Activated CD8-positive, alpha-beta memory T cell treated with anti-CD3 and anti-CD28 coated beads for 1 hour (primary cell): ENCODE results near the gene CXCR5.
A peak's percentile ranks its signal among the peaks of the same experiment; 100 is the strongest.

Source experiments
- DNase-seq, 2 donors: peaks; one replicate each; pipeline ENCODE4 v3.0.0-alpha.2; 2020; ENCODE audit warnings: low read depth in 1 of 2; ENCODE audit errors: extremely low read depth in 1 of 2

CXCR5 gene

DNA sequence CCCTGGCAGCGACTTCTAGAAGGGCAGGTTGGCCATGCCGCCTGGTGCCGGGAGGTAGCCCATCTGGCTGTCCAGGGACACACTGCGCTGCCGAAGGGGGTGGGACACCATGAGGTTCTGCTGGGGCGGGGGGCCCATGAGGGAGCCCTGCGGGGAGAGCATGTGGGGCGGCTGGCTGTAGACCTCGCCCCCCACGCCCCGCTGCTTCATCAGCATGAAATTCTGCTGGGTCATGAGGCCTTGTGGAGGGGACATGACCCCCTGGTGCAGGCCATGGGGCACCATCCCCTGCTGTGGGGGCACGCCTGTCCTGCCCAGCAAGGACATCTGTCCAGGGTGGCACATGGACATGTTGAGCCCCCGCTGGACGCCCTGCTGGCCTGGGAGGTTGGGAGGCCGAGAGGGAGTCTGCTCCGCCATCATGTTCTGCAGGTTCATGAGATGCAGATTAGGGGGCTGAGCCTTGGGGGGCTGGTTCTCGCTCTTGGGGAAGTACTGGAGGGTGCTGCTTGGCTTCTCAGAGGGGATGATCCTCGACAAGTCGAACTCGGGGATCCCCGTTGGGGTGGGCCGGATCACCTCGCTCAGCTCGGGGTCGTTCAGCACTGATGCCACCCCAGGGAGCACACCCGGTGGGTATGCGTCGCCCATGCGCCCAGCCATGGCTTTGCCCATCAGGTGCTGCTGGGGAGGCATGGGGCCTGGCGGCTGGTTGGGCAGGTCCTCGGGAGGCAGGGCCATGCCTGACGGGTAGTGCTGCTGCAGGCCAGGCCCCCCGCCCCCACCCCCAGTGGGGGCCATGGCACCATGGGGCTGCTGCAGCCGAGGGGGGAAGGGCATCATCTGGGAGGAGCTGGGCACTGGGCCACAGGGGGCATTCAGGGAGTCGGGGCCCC lies 15.0 kb downstream of the CXCR5 start:
- no peak for DNase-seq

DNA sequence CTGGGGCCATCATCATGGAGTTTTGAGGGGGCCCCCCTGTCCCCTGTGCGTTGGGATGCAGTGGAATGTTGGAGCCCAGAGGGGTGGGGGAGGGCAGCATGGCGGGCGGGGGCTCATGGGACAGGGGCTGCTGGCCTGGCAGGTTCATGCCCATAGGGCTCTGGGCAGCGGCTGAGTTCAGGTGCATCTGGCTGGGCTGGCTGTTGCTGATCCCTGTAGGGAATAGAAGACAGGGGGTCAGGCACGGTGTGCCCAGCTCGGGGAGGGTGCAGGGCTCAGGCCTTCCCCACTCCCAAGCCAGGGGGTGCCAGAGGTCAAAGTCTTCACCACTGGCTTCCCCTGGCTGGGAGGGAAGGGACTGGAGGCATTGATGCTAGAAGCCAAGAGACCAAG lies 15.6 kb downstream of the CXCR5 start:
- no peak for DNase-seq

DNA sequence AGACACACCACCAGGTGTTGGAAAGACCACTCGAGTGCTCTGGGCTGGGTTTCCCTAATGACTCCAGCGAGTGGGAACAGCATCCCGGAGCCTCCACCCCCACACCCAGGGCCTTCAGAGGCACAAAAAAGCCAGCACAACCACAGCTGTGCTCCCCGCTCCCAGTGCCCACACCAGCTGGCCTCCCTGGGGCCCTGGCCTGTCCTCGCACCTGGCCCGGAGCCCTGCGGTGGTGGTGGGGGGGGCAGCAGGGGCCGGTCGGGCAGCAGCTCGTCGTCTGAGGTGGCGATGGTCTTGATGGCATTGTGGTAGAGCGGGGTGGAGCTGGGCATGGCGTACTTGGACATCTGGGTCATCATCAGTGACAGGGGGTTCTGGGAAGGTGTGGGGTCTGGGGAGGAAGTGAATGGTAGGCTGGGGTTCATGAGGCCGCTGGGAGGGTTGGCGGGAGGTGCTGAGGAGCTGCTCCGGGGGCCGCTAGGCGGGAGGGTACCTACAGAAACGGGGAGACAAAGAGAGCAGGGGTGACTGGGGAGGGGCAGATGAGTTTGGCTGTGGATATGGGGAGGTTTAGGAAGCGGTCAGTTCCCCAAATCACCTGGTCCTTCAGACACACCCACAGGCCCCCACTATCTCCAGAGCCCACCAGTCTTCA lies 16.1 kb downstream of the CXCR5 start:
- no peak for DNase-seq

DNA sequence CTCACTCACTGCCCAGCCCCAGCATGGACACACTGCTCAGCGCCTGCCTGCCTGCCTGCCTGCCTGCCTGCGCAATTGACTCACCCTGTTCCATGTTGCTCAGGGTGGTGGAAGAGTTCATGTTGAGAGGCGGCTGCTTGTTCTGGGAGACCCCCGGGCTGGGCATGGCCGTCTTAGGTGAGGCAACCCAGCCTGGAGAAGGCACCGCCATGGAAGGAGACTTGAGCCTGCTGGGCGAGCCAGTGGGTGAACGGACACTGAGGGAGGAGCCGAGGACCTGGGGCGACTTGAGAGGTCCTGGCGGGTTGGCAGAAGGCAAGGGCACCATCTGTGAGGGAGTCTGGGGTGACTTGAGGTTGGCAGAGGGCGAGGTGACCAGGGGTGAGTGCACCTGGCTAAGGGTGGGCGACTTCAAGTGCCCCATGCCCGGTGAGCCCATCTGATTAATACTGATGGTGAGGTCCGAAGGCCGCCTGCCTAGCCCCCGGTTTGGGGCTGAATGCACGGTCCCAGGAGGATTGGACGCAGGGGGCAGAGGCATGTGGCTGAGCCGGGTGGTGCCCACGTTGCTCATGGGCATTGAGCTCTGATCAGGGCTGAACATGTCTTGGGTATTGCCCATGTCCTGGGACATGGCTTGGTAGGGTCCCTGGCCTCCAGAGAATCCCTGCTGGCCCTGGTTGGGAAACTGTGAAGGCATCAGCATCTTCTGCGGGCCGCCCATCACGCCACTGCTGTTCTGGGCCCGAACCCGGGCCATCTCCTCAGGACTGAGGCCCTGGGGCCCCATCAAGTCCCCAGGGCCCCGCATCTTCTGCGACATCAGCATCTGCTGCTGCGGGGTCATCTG lies 17.1 kb downstream of the CXCR5 start:
- no peak for DNase-seq

DNA sequence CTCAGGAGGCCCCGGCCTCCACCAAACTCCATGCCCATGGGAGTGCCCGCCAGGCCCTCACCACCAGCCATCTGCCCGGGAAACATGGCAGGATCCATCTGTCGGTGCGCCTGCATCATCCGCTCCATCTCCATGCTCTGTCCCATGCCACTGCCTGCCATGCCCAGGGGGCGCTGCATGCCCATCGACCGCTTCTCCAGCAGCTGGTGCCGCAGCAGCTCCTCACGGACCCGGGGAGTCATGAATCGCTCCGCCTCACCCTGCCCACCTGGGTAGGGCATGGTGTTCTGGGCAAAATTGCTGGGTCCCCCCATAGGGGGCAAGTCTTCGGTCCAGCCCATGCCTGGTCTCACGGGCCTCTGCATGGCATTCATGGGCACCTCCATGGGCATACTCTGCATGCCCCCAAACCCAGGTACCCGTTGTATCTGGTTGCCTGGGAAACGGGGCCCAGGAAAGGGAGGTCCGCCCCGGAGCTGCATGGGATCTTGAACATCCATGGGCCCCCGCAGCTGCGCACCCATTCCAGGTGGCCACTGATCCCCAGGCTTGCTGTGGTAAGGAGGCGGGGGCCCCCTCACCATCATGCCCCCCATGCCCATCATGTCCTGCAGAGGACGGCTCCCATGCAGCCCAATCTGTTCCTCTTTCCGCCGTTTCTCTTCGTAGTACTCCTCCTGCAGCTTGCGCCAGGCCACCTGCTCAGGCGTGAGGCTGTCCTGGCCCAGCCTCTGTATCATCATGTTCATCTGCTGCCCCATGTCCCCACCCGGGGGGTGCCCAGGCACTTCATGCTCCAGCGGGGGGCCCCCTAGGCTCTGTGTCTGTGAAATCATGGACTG lies 18.0 kb downstream of the CXCR5 start:
- no peak for DNase-seq

DNA sequence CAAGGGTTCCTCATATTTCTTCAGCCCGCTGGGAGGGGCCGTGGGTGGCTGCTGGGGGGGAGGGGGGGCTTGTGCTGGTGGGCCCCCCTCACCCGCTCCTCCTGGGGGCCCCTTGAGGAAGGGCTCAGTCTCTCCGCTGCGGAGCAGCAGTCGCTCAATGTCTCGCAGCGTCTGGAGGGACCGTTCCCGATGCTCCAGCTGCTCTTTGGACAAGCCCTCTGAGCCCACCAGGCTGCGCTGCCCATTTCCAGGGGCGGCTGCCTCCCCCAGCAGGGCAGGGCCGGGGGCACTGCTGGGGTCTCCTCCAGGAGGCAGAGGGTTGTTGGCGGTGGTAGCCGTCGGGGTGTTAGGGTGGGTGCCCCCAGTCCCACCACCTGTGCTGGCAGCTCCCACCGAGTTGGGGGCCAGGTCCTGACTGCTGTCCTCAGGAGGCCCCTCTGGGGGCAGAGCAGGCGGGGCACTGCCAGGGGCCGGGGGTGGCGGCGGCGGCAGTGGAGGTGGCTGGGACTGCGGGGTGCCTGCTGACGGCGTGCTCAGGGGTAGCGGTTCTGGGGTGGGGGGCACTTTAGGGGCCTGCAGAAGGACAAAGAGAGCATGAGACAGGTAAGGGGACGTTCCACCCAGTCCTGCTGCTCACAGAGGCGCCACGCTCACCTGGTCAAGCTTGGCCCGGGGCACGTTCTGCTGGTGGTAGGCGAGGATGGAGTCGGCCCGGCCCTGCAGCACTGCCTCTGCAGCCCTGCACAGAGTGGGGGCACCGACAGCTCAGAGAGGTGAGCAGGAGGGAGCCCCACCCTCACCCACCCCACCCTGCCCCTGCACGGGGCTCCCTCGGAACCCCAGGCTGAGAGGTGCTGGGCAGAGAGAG lies 18.9 kb downstream of the CXCR5 start:
- DNase-seq, result no peak

DNA sequence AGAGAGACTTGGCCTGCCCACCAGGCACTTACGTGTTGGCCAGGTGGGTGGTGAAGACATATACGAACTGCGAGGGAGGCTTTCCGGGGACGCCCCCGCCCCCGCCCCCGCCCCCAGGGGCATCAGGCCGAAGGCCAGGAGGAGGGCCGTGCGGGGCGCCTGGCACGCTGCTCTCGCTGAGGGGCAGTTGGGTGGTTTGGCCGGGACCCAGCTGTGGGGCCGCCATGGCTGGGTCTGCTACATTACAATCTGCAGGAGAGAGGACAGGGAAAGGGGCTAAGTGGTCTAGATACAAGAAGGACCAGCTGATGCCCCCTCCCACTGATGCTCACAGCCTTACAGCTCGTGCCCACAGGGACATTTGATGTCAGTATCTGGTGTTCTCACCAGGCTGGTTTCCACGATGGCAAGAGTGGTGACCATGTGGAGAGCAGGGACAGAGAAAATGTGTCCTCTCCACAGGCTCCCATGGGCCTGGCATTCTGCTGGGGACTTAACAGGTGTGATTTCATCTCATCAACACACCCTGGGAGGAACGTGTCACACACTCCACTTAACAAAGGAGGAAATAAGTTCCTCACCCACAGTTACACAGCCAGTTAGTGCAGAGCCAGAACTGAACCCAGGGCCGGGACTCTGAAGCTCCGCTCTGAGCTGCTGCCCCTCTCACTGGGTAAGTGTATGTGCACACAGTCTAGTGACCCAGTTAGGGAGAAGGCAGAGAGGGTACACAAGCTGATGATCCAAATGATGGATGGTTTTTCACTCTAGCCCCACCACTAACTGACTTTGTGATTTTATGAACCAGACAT lies 19.7 kb downstream of the CXCR5 start:
- no peak for DNase-seq

DNA sequence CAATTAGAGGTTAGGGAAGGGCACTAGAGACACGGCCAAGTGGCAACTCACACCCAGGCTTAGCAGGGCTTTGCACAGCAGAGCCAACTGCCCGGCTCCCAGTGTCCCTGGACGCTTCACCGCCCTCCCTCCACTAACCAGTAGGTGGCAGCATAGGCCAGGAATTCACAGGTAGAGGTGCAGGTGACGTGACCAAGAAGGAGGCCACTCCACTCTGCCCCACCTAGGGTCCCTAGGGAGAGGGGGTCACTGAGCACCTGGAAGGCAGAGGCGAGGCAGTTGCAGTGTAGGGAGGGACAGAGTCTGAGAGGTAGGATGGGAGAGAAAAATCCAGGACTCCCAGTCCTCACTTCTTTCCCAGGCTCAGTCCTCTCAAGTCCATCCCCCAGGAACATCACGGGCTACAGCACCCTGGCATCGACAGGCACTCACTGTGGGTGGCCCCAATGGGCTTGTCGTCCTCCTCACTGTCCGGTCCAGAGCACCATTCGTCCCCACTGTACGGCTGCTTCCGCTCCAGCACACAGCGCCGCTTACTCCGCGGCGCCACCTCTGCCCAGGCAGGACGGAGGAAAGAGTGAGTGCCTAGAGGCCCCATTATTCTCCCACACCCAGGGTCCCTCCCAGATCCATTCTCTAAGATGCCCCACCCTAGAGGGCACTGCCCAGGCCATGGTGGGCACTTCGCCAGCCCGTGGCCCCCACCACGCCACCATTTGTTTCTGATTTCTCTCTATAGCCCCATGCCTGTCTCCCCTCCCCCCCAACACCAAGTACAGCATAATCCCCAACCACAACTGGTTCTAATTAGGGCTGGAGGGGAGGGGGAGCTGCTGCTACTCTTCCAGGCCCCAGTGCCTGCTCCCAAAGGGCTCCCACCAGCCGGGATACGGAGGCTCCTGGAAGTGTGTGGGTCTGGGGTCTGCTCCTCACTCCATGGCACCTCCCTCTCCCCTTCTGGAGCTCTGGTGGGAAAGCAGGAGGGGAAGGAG lies 23.7 kb downstream of the CXCR5 start:
- DNase-seq, result peak; percentile 61 to 73

DNA sequence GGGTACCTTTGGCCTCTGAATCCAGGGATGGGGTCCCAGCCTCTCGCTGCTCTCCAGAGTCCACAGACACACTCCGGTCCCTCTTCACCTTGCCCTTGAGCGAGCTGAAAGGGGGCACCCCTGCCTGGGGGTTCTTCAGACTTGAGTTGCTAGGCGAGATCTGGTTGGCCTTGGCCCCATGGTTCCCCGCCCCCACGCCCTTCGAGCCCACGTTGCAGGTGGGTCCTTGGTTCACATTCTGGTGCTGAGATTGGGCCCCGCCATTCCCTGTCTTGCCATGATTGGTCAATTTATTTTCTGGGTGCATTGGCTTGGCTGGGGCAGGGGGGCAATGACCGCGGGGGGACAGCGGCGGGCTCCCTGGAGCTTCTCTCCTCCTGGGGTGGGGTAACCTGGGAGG lies 24.6 kb downstream of the CXCR5 start:
- DNase-seq, result no peak

DNA sequence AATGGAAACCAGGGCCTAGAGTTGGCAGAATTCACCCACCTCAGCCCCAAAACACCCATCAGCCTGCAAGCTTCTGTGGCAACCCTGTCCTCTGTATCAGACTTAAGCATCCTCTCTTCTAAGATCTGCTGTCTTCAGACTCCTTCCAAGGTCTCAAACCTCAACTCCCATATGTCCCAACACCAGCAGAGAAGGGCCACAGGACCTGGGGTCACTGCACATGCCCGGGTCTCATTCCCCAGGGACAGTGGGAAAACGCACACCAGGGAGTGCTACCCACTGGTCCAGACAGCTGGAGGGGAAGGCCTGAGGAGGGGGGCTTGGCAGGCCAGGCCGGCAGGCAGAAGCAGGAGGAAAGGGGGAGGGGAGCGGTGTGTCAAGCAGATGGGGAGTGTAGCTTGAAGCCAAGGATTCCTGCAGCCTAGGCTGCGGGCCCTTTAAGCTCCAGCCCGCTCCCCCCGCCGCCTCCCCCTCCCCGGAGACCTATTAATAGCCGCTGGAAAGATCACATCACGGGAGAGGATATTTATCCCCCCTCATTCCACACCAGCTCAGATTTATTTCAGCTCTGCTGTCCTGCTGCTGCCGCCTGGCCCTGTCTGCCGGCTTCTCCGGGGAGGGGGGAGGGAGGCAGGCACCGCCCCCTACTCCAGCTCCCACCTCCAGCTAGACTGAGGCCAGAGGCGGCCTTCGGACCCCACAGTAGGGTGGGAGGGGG lies 25.4 kb downstream of the CXCR5 start:
- DNase-seq, result no peak

DNA sequence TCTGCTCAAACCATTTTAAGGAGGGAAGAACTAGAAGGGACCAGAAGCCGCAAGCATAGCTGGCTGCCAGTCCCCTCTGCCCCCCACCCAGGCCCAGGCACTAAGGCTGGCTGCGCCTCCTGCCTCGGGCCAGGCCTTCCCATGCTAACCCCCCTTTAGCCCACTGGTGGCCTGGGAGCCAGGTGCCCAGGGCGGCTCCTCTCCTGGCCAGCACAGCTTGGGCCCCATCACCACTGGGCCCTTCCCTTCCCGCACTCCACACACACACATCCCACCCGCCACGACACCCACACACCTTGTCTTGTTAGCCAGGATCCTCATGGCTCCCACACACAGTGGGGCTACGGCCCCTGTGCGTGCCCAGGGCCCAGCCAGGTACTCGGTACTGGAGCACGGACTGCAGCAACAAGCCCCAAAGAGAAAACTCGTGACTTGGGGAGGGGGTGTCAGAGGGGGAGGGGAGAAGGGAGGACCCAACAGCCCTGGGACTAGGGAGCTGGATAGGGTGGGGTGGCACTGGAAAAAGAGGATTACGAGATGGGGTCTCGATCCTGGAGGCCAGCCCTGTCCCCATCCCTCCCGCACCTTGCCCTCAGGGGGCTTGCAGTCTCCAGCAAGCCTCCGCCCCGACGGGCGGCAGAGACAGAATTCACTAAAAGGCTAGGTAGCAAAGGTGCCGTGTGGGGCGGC lies 26.1 kb downstream of the CXCR5 start:
- no peak for DNase-seq

DNA sequence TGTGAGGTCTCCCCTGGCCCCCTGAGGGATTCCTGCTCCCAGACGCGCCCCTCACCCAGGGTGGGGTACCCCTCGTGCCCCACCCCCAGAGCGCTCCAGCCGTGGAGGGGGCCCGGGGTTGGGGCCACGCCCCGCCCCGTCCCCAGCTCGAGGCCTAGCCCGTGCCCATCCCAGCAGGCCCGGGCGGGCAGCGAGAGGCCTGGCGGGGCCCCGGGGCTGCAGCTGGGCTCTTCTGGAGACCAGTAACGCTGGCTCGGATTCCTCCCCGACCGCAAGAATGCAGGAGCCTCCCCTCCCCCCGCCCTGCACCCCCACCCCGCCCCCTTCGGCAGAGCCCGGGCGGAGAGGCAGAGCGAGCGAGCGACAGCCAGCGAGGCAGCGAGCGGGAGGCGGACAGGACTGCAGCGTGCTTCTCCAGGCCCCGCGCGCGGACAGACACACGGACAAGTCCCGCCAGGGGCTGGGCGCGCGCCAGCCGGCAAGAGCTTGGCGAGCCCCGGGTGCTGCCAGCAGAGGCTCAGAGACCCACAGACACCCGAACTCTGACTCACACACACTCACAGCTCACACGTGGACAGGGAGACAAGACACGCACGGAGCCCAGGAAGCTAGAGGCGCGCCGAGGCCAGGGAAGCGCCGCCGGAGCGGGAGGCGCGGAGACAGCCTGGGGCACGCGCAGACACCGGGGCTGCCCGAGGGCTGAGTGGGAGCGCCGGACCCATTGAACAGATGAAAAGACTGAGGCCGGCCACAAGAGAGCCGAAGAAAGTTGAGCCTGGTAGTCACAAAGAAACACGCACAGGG lies 26.8 kb downstream of the CXCR5 start:
- DNase-seq, result no peak

DNA sequence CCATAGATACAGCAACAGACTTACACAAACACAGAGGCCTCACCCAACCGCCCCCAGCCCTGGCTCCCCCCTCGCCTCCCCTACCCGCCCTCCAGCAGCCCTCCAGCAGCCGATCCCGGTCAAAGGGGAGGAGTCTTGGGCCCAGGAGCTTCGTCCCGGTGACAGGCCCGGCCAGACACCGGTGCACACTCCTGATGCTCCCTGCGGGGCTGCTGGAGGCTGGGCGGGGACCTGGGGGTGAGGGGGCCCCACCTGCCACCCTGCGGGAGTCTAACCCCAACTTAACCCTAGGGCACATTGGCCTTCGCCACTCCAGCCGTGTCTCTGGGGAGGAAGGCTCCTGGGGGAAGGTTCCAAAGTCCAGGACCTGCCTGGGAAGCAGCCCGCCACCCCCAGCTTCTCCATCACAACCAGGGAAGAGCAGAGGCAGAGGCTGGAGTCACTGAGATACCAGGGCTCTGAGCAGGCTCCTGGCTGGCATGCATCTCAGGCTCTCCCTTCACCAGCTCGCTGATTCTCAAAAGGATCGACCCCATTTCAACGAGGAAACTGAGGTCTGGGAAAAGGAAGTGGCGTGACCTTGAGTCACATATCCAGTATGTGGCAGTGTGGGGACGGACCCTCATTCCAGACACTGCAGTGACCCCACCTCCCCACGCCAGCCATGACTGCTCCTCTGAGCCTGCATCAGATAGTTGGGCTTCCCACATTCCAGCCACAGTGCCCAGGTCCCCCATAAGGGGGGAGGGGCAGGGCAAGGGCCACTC lies 27.6 kb downstream of the CXCR5 start:
- DNase-seq, result no peak

DNA sequence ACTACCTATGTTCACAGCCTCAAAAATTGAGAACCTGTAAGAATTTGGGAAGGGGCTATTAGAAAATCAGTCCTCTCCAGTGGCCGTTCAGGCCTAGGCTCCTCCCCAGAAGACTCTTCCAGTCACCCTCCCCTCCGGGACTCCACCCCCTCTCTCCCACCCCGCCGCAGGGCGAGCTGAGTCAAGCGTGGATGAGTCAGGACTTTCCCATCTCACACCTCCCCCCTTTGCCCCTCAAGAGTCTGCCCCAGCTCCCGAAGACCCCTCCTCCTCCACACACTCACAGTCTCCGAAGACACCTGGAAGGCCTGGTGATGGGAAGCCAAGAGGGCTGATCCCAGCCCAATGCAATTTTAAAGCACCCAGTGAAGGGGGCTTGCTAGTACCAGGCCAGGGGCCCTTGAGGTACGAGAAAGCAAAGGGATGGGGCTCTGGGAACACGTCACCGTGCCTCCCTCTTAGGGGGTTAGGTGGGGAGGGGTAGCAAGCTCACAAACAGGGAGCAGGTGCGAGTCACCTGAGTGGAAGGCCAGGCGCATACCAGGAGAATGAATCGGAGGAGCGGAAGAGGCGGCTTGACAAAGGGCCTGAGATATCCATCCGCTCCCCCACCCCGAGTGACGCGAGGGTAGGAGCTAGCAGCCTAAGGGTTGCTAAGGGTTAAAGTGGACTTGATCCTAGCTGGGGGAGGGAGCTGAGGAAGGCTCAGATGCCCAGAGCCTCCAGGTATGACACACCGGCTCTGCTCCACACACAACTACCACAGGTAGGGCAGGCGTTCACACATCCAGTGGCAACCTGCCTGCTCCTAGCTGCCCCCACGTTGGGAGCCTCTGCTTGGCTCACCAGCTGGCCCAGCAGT lies 28.4 kb downstream of the CXCR5 start:
- peak; percentile 70 to 74 for DNase-seq
